HepG2 (cell line): Measurements from ENCODE around the gene MTSS2. TPM values are rescaled to one million over a fixed set of nuclear protein-coding genes. Genes with fewer than 3 reads are reported as not detected.

Source experiments
- AFF4 ChIP-seq: sonication (generic); formaldehyde crosslinking; IDR thresholded peaks from 2 replicates; pipeline ENCODE4 v1.4.0; 2020; ENCODE audit warnings: missing genetic modification reagents
- AGO1 ChIP-seq: fragments of 200-400 bp; formaldehyde crosslinking; IDR thresholded peaks from 2 replicates; pipeline ENCODE4 v1.6.1; 2017; ENCODE audit warnings: mild to moderate bottlenecking, low read depth, low read length, moderate library complexity; ENCODE audit not compliant: poor library complexity, severe bottlenecking
- BRD4 ChIP-seq: sonication (generic); formaldehyde crosslinking; IDR thresholded peaks from 2 replicates; pipeline ENCODE4 v1.4.0; 2020; ENCODE audit warnings: missing genetic modification reagents
- DMTF1 ChIP-seq: sonication (generic); formaldehyde crosslinking; IDR thresholded peaks from 2 replicates; pipeline ENCODE4 v1.4.0; 2020; ENCODE audit warnings: mild to moderate bottlenecking, missing genetic modification reagents
- ELF1 ChIP-seq: sonication (generic); formaldehyde crosslinking; IDR thresholded peaks from 2 replicates; pipeline ENCODE4 v1.4.0; 2020; ENCODE audit warnings: missing genetic modification reagents
- HDAC1 ChIP-seq: sonication (generic); formaldehyde crosslinking; IDR thresholded peaks from 2 replicates; pipeline ENCODE4 v1.5.1; 2020; ENCODE audit warnings: mild to moderate bottlenecking, missing genetic modification reagents
- HNF1B ChIP-seq: sonication (generic); formaldehyde crosslinking; IDR thresholded peaks from 2 replicates; pipeline ENCODE4 v1.5.1; 2020; ENCODE audit warnings: mild to moderate bottlenecking, moderate library complexity, missing genetic modification reagents
- NFIC ChIP-seq: IDR thresholded peaks from 2 replicates; pipeline ENCODE4 v1.6.1; 2012; ENCODE audit warnings: mild to moderate bottlenecking, low read length, inconsistent platforms
- PLSCR1 ChIP-seq: sonication (generic); formaldehyde crosslinking; IDR thresholded peaks from 2 replicates; pipeline ENCODE4 v1.5.0; 2020; ENCODE audit warnings: missing genetic modification reagents, mild to moderate bottlenecking, borderline replicate concordance
- TAF1 ChIP-seq: sonication (generic); formaldehyde crosslinking; IDR thresholded peaks from 2 replicates; pipeline ENCODE4 v1.4.0; 2020; ENCODE audit warnings: missing genetic modification reagents
- TFAP4 ChIP-seq: sonication (generic); IDR thresholded peaks from 2 replicates; pipeline ENCODE4 v1.6.1; 2016; ENCODE audit warnings: low read depth, borderline replicate concordance
- ZNF275 ChIP-seq: sonication (generic); formaldehyde crosslinking; IDR thresholded peaks from 2 replicates; pipeline ENCODE4 v1.8.0; 2022; ENCODE audit warnings: missing genetic modification reagents, mild to moderate bottlenecking, inconsistent platforms, borderline replicate concordance
- ZNF329 ChIP-seq: sonication (generic); formaldehyde crosslinking; IDR thresholded peaks from 2 replicates; pipeline ENCODE4 v1.9.0; 2021; ENCODE audit warnings: low read depth, mild to moderate bottlenecking, missing genetic modification reagents
- ZNF598 ChIP-seq: sonication (generic); formaldehyde crosslinking; IDR thresholded peaks from 2 replicates; pipeline ENCODE4 v1.5.1; 2020; ENCODE audit warnings: mild to moderate bottlenecking, missing genetic modification reagents, borderline replicate concordance
- ZNF652 ChIP-seq: IDR thresholded peaks from 2 replicates; pipeline ENCODE4 v1.6.1; 2016; ENCODE audit warnings: low read depth, borderline replicate concordance
- polyA plus RNA-seq, 8 experiments: library from polyadenylated mRNA; depleted of rRNA in 3 of 8; stranded (reverse) in 7 of 8; unstranded in 1 of 8; fragments of >200 nt; fragmentation: Illumina TruSeq in 4 of 8; extraction: Trizol in 4 of 8; gene quantifications; 2 replicates each; pipeline versions ENCODE4 v1.2.1 to v1.2.3, GENCODE V29; 2011 to 2016; ENCODE audit warnings: low read depth in 4 of 8, missing spikeins in 1 of 8, mixed read lengths in 1 of 8; ENCODE audit not compliant: insufficient read depth in 1 of 8
- total RNA-seq, 5 experiments: library from RNA; depleted of rRNA; stranded (reverse); fragments of >200 nt; fragmentation: Illumina TruSeq; extraction: Trizol; gene quantifications; 2 replicates each; pipeline ENCODE4 v1.2.3, GENCODE V29; 2016; ENCODE audit warnings: low read depth in 1 of 5

Gene MTSS2
- total and polyA plus RNA-seq, 2 of the 13 experiments (the other 11 are each of a cell fraction or from before 2014, with no cell fraction given), result 132 to 242 TPM

- TF ChIP-seq TFAP4 (peak; percentile 94), PLSCR1 (CRISPR knock-in tag) (no peak), NFIC (peak; percentile 60), DMTF1 (CRISPR knock-in tag) (no peak; the same call in 1 of the 2 replicates), TAF1 (CRISPR knock-in tag) (peak; percentile 69), ZNF652 (no peak; the same call in 1 of the 2 replicates), ZNF275 (CRISPR knock-in tag) (no peak), ZNF329 (CRISPR knock-in tag) (peak; percentile 10; the same call in 1 of the 2 replicates), HNF1B (CRISPR knock-in tag) (peak; percentile 71), ZNF598 (CRISPR knock-in tag) (no peak; the same call in none of the 2 replicates), HDAC1 (CRISPR knock-in tag) (peak; percentile 63), ELF1 (CRISPR knock-in tag) (peak; percentile 71), BRD4 (CRISPR knock-in tag) (peak; percentile 69), AGO1 (no peak), AFF4 (CRISPR knock-in tag) (peak; percentile 88)
These were observed 38.5 kb upstream of the MTSS2 start (continued) for GRCh38 chr16:70724146-70725023.
